Measurements from ENCODE around the gene PCNX3. TPM values are rescaled to one million over a fixed set of nuclear protein-coding genes. Genes with fewer than 3 reads are reported as not detected.

PCNX3 gene
- polyA plus RNA-seq, 1 donor from 2014 or later, result 7.8 TPM

GRCh38 chr11:65585396-65586246 lies 30.0 kb upstream of the PCNX3 start:
- Histone ChIP-seq H3K79me2 (replicated peaks; ENCODE audit: insufficient read depth, low read length) (no peaks in the 10 kb centered on the region), H3K9ac (ENCODE audit: low read length) (no peak overlapping the region), H3K4me3 (ENCODE audit: low read length) (no peak overlapping the region), H4K20me1 (ENCODE audit: insufficient read depth) (no peaks in the 10 kb centered on the region), H2AFZ (ENCODE audit: low read depth, low read length) (no peak overlapping the region), H3F3A (ENCODE audit: insufficient read depth, low read length, poor library complexity, severe bottlenecking) (no peaks in the 10 kb centered on the region), H3K9me3 (ENCODE audit: low read length) (no peaks in the 10 kb centered on the region), H3K27me3 (ENCODE audit: insufficient read depth, low read depth, low read length) (peaks cover 21% of the 10 kb centered on the region), H3K4me2 (ENCODE audit: low read length) (no peak overlapping the region), H3K36me3 (ENCODE audit: insufficient read depth, low read length) (no peaks in the 10 kb centered on the region), H3K27ac (ENCODE audit: low read length) (no peak overlapping the region), H3K9me2 (ENCODE audit: insufficient read depth, low read length) (no peaks in the 10 kb centered on the region)
- TF ChIP-seq MXI1 (conservative IDR thresholded peaks at IDR 0.05; ENCODE audit: poor library complexity, severe bottlenecking) (no peak), TAF1 (IDR thresholded peaks at IDR 0.05; ENCODE audit: low read depth) (no peak), RAD21 (conservative IDR thresholded peaks at IDR 0.05) (no peak), POLR2AphosphoS5 (IDR thresholded peaks at IDR 0.05) (no peak), SMC3 (conservative IDR thresholded peaks at IDR 0.05; ENCODE audit: poor library complexity) (no peak), EP300 (conservative IDR thresholded peaks at IDR 0.05; ENCODE audit: poor library complexity, severe bottlenecking) (no peak), EZH2 (IDR thresholded peaks at IDR 0.05; ENCODE audit: borderline replicate concordance, insufficient read depth, low read length, poor library complexity, severe bottlenecking) (no peak)
- TF ChIP-seq, protein P1, sequence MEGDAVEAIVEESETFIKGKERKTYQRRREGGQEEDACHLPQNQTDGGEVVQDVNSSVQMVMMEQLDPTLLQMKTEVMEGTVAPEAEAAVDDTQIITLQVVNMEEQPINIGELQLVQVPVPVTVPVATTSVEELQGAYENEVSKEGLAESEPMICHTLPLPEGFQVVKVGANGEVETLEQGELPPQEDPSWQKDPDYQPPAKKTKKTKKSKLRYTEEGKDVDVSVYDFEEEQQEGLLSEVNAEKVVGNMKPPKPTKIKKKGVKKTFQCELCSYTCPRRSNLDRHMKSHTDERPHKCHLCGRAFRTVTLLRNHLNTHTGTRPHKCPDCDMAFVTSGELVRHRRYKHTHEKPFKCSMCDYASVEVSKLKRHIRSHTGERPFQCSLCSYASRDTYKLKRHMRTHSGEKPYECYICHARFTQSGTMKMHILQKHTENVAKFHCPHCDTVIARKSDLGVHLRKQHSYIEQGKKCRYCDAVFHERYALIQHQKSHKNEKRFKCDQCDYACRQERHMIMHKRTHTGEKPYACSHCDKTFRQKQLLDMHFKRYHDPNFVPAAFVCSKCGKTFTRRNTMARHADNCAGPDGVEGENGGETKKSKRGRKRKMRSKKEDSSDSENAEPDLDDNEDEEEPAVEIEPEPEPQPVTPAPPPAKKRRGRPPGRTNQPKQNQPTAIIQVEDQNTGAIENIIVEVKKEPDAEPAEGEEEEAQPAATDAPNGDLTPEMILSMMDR (IDR thresholded peaks at IDR 0.05; ENCODE audit: poor library complexity, severe bottlenecking), result no peak
- TF ChIP-seq, protein P2, sequence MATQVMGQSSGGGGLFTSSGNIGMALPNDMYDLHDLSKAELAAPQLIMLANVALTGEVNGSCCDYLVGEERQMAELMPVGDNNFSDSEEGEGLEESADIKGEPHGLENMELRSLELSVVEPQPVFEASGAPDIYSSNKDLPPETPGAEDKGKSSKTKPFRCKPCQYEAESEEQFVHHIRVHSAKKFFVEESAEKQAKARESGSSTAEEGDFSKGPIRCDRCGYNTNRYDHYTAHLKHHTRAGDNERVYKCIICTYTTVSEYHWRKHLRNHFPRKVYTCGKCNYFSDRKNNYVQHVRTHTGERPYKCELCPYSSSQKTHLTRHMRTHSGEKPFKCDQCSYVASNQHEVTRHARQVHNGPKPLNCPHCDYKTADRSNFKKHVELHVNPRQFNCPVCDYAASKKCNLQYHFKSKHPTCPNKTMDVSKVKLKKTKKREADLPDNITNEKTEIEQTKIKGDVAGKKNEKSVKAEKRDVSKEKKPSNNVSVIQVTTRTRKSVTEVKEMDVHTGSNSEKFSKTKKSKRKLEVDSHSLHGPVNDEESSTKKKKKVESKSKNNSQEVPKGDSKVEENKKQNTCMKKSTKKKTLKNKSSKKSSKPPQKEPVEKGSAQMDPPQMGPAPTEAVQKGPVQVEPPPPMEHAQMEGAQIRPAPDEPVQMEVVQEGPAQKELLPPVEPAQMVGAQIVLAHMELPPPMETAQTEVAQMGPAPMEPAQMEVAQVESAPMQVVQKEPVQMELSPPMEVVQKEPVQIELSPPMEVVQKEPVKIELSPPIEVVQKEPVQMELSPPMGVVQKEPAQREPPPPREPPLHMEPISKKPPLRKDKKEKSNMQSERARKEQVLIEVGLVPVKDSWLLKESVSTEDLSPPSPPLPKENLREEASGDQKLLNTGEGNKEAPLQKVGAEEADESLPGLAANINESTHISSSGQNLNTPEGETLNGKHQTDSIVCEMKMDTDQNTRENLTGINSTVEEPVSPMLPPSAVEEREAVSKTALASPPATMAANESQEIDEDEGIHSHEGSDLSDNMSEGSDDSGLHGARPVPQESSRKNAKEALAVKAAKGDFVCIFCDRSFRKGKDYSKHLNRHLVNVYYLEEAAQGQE (IDR thresholded peaks at IDR 0.05; ENCODE audit: borderline replicate concordance), result no peak

DNA sequence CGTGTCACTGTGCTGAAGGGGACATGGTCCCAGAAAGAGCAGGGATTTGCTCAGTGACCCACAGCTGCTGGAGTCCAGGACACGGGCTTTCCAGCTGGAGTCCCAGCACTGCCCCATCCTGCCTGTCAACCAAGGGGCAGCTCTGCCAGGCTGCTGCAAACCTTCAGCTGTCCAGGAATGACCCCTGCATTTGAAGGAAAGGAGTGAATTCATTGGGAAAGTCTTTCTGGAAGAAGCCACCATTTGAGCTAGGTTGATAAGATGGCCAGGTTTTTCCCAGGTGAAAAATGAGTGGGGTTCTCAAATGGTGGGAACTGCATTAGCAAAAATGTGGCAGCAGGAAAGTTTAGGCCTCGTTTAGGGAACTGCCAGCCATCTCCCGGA lies 29.3 kb upstream of the PCNX3 start:
- TF ChIP-seq, protein P1 (IDR thresholded peaks at IDR 0.05; ENCODE audit: poor library complexity, severe bottlenecking), result no peak
- TF ChIP-seq TAF1 (IDR thresholded peaks at IDR 0.05; ENCODE audit: low read depth) (no peak), RAD21 (conservative IDR thresholded peaks at IDR 0.05) (no peak), SMC3 (conservative IDR thresholded peaks at IDR 0.05; ENCODE audit: poor library complexity) (no peak), POLR2AphosphoS5 (IDR thresholded peaks at IDR 0.05) (no peak), EZH2 (IDR thresholded peaks at IDR 0.05; ENCODE audit: borderline replicate concordance, insufficient read depth, low read length, poor library complexity, severe bottlenecking) (no peak), EP300 (conservative IDR thresholded peaks at IDR 0.05; ENCODE audit: poor library complexity, severe bottlenecking) (no peak), MXI1 (conservative IDR thresholded peaks at IDR 0.05; ENCODE audit: poor library complexity, severe bottlenecking) (no peak)
- TF ChIP-seq, protein P2 (IDR thresholded peaks at IDR 0.05; ENCODE audit: borderline replicate concordance), result no peak
- H3K4me3 ChIP-seq (ENCODE audit: low read length), result no peak overlapping the region
- H4K20me1 ChIP-seq (ENCODE audit: insufficient read depth), result no peaks in the 10 kb centered on the region
- no peaks in the 10 kb centered on the region for H3K9me3 ChIP-seq (ENCODE audit: low read length)
- no peaks in the 10 kb centered on the region for H3K9me2 ChIP-seq (ENCODE audit: insufficient read depth, low read length)
- no peak overlapping the region for H3K27ac ChIP-seq (ENCODE audit: low read length)
- H3K9ac ChIP-seq (ENCODE audit: low read length), result no peak overlapping the region
- H3F3A ChIP-seq (ENCODE audit: insufficient read depth, low read length, poor library complexity, severe bottlenecking), result no peaks in the 10 kb centered on the region
- peaks cover 23% of the 10 kb centered on the region for H3K27me3 ChIP-seq (ENCODE audit: insufficient read depth, low read depth, low read length)
- H3K4me2 ChIP-seq (ENCODE audit: low read length), result no peak overlapping the region
- no peaks in the 10 kb centered on the region for H3K36me3 ChIP-seq (ENCODE audit: insufficient read depth, low read length)
- H3K79me2 ChIP-seq (replicated peaks; ENCODE audit: insufficient read depth, low read length), result no peaks in the 10 kb centered on the region
- H2AFZ ChIP-seq (ENCODE audit: low read depth, low read length), result no peak overlapping the region
